HG03139 (cell line): ENCODE measurements around the gene MRPL9.
"Not testable (repeated sequence)": the region's sequence is repeated elsewhere in the genome, so short reads cannot be mapped to it uniquely, and the experiment has no call there.

Experiments
- ATAC-seq: cut with Tn5 transposase; IDR thresholded peaks from one replicate; pipeline ENCODE4 v1.9.1; 2021; ENCODE audit not compliant: unreplicated experiment

The MRPL9 gene

DNA sequence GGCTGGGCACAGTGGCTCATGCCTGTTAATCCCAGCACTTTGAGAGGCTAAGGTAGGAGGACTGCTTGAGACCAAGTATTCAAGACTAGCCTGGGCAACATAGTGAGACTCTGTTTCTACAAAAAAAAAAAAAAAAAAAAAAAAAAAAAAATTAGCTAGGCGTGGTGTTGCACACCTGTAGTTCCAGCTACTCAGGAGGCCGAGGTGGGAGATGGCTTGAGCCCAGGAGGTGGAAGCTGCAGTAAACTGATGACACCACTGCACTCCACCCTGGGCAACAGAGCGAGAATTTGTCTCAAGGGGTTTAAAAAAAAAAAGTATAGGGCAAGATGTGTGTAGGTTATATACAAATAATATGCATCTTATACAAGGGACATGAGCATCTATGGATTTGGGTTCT, 24.4 kb upstream of the MRPL9 start:
- ATAC-seq, result no peak

DNA sequence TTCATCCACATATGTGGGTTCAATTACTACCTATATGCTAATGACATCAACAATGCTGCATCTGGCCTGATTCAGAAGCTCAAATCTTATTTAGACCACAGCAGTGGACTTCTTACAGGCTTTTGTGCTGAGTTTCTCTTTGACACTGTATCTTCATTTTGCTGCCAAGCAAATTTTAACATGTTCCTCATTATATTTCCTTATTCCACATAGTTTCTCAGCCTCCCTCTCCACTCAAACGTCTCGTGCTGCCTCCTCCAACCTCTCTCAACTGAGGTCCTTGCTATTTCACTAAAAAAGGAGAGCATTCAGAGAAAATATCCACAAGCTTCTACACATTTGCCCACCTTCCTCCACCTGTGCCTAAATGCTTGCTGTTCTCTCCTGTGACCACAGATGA, 20.5 kb upstream of the MRPL9 start:
- no peak for ATAC-seq

- no peak for ATAC-seq
These were observed 19.4 kb upstream of the MRPL9 start for GRCh38 chr1:151782741-151783140.

GRCh38 chr1:151782026-151782425, 18.7 kb upstream of the MRPL9 start:
- not testable (repeated sequence) for ATAC-seq

DNA sequence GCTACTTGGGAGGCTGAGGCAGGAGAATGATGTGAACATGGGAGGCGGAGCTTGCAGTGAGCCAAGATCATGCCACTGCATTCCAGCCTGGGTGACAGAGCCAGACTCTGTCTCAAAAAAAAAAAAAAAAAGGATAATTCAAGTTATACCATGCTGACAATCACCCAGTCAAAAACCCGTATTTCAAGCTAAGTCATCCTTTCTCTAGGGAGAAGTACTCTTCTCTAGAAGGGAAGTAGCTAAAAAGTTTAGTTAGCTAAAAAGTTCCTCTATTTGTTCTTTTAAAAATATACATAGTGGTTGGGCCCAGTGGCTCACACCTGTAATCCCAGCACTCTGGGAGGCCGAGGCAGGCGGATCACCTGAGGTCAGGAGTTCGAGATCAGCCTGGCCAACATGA, 17.4 kb upstream of the MRPL9 start:
- ATAC-seq, result not testable (repeated sequence)

DNA sequence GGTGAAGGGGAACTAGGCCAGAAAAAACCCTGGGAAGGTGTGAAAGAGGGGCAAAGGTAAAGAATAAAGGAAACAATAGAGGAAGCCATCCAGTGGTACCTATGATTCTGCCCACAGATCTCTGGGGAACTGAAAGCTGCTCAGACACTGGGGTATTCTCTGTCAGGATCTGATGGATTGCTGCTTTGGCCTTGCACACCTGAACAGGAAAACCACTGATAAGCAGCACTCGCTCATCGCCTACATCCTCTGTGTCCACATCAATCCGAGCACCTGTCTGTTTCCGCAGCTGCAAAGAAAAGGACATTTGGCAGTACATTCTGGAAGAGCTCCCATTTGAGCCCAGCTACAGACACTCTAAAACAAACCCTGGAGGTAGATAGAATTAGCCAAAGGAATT, 16.6 kb upstream of the MRPL9 start:
- no peak for ATAC-seq

GRCh38 chr1:151777317-151777716, 14.0 kb upstream of the MRPL9 start:
- no peak for ATAC-seq

DNA sequence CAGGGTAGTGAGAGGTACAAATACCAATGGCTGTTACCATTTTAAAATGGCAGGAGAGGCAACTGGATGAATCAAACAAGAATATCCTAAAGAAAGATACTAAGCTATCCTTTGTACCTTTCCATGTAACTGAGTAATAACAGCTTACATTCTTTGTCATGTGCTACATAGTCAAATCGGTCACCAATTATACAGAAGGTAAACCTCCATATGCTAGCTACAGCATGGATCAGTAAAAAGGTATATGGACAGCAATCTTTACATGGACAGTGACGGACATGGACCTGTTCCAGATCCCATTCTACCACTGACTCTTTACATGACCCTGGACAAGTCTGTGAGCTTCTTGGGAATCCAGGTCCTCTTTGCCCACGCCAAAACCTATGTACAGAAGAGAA, 13.4 kb upstream of the MRPL9 start:
- ATAC-seq, result no peak

DNA sequence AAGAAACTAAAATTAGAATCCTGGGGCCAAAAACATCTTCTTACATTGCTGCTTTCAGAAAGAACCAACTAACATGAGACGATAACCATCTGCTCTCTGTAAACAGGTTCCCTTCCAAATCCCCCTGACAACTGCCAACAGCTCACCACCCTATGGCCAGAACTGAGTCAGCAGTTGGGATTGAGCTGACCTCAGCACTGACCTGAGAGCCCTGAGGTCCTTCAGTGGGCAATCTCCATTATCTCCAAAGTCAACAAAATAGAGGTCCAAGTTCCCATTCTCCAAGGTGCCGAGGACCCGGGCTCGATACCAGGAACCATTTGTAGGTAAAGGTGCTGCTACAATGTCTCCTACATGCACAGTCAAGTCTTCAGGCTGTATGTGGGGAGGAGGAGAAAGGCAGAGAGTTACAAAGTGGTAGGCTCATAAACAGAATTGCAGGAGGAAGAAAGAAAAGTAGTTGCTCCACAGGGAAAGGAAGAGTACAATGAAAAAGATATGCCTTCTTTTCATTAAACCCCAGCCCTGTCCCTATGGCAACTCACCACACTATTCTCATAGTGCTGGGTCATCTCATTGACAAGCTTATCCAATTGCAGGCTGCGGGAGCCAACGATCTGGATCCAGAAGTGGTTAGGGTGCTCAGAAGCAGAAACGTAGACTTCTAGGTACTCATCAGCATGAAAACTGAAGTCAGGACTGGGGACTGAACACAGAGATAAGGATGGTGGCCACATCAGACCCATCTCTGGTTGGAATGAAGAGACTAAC, 12.8 kb upstream of the MRPL9 start:
- ATAC-seq, result no peak

GRCh38 chr1:151774256-151774922, 11.1 kb upstream of the MRPL9 start:
- ATAC-seq, result no peak

GRCh38 chr1:151773702-151774101, 10.4 kb upstream of the MRPL9 start:
- ATAC-seq, result no peak

DNA sequence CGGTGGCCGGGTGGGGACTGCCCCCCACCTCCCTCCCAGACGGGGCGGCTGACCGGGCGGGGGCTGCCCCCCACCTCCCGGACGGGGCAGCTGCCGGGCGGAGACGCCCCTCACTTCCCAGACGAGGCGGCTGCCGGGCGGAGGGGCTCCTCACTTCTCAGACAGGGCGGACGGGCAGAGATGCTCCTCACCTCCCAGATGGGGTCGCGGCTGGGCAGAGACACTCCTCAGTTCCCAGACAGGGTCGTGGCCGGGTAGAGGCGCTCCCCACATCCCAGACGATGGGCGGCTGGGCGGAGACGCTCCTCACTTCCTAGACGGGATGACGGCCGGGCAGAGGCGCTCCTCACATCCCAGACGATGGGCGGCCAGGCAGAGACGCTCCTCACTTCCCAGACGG, 6.0 kb upstream of the MRPL9 start:
- ATAC-seq, result not testable (repeated sequence)

DNA sequence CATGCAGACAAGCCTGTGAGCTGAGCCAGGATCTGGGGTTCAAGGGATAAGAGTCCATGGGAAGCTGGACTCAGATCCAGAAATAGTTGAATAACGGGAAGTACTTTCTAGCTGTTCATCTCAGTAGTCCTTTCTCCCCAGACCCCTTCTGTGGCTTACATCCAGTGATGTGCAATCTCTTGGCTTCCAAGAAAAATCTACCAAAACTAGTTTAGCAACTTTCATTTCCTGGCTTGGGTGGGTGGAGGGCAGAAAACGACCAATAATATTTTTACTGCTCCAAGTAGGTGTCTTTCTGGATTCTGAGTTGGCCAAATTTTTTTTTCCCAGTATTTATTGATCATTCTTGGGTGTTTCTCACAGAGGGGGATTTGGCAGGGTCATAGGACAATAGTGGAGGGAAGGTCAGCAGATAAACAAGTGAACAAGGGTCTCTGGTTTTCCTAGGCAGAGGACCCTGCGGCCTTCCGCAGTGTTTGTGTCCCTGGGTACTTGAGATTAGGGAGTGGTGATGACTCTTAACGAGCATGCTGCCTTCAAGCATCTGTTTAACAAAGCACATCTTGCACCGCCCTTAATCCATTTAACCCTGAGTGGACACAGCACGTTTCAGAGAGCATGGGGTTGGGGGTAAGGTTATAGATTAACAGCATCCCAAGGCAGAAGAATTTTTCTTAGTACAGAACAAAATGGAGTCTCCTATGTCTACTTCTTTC, 5.2 kb upstream of the MRPL9 start:
- not testable (repeated sequence) for ATAC-seq

GRCh38 chr1:151763990-151764389, 694 bp upstream of the MRPL9 start:
- no peak for ATAC-seq

DNA sequence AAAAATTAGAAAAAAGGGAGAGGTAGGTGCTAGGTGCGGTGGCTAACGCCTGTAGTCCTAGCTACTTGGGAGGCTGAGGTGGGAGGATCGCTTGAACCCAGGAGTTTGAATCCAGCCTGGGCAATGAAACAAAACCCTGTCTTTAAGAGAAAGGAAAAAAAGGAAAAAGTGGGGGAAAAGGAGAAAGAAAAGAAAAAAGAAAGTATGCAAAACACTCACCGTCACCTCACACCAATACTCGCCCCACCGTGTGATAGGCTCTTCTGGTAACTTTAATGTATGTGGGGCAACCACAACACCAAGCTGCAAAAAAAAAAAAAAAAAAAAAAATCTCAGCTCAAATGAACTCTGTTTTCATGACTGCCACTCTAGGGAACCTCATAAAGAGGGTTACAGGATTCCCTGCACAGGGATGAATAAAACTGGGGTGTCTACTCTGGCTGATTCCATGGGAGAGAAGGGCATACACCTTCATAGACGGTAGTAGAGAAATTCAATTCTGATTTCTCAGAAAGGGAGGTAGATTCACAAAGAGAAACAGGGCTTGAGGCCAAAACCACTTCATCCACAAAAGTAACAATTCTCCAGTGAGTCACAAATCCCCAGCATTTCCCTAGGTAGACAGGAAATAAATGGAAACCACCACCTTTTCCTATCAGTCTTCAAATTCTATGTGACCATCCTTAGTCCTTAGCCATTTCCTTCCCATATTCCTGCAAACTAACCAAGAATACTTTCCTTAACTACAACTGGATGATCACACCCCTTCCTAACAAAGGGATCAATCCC, 2.5 kb downstream of the MRPL9 start:
- no peak for ATAC-seq

DNA sequence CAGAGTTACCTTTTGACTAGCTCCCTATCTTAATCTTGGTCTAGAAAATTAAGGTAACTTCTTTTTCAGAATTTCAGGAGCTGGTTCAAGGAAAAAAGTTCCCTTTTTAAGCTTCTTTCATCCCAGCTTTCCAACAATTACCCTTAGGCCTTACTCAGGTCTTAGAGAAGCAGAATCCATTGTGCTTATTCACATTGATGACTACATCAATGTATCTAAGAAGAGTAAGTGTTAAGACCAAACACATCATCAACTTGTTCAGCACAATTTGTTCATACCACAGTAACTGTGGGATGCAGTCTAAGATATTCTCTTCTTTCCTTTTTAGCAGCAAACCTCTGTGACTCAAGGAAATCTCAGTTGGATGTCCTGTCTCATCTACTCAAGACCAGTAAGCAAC, 4.1 kb downstream of the MRPL9 start:
- ATAC-seq, result no peak

DNA sequence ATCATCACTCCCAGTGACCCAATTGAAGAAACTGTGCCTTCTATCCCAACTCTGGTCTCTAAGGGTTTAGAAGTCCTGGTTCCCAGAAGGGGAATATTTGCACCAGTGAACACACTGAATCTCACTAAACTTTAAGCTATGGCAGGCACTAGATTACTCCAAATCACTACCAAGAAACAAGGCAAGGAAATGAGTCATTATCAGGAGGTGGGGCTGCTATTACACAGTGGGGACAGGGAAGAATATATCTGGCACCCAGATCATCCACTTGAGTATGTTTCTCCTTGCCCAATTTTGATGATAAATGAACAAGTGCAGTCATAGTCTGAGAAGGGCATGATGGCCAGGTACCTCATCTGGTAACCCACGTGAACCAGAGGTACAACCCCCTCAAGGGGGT, 7.0 kb downstream of the MRPL9 start:
- no peak for ATAC-seq

DNA sequence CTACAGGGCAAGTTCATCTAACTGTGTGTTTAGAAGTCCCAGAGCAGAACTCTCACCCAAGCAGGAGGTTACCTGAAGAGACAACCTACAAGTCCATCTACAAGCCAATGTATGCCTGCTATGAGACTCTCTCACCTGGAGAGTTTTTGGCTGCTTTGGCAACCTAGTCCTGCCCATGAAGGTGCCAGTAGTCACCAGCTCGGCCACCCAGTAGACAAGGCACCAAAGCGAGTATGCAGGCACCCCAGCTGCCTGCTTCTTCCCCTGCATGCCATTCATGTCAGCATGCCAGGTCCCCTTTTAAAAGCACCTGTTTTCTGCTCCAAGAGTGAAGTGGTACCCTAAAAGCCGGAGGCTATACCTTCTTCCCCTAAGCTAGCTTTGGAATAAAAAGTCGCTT, 21.8 kb downstream of the MRPL9 start:
- ATAC-seq, result no peak

DNA sequence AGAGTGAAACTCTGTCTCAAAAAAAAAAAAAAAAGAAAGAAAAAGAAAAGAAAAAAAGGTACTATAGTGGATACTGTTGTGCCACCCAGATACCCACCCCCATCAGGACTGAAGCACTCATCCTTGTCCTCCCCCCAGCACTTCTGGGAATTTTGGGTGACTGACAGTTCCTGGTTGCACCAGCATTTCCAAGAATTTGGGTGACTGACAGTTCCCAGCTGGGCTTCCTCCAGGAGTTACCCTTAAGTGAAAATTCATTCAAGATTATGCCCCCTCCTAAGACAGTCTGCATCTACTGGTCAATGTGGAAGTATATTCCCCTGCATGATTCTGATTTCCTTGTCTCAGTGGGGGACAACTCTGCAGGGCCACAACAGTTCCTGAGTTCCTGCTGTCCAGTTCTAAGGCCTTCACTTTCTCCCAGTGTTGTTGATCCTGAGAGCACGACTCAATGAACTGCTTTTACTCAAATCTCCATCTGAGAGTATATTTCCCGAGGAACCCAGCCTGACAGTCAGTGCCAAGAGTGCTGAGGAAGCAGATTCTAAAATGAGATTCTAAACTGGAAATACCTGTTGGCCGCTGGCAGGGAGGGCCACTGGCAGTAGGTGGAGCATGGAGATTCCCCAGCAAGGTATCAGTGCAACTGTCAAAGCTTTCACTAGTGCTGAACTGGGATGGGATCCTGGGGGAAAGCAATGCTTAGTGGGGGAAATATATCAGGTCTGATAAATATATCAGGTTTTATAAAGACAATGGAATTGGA, 23.5 kb downstream of the MRPL9 start:
- no peak for ATAC-seq

DNA sequence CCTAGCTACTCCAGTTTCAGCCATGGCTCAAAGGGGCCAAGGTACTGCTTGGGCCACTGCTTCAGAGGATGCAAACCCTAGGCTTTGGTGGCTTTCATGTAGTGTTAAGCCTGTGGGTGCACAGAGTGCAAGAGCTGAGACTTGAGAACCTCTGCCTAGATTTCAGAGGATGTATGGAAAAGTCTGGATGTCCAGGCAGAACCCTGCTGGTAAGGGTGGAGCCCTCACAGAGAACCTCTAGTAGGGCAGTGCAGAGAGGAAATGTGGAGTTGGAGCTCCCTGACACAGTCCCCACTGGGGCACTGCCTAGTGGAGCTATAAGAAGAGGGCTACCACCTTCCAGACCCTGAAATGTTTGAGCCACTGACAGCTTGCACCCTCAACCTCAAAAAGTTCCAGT, 25.8 kb downstream of the MRPL9 start:
- ATAC-seq, result no peak

DNA sequence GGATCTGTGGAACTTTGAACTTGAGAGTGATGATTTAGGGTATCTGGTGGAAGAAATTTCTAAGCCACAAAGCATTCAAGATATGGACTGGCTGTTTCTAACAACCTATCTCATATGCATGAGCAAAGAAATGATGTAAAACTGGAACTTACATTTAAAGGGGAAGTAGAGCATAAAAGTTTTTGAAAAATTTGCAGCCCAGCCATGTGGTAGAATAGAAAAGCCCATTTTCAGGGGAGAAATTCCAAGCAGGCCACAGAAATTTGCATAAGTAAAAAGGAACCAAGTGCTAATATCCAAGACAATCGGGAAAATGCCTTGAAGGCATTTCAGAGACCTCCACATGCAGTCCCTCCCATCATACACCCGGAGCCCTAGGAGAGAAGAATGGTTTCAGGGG, 26.3 kb downstream of the MRPL9 start:
- ATAC-seq, result no peak
